ENCODE results near the gene CDIPT. TPM values are rescaled to one million over a fixed set of nuclear protein-coding genes. Genes with fewer than 3 reads are reported as not detected.
A peak's percentile ranks its signal among the peaks of the same experiment; 100 is the strongest.

Gene CDIPT
- total and polyA plus RNA-seq, 4 experiments from 2014 or later, result 76.2 to 123 (median 83.5) TPM

GRCh38 chr16:29843931-29844330, 19.1 kb downstream of the CDIPT start:
- no peak overlapping the region for H3K27ac ChIP-seq (ENCODE audit: low read depth, low read length)
- CTCF ChIA-PET (ENCODE audit: partially characterized antibody), result interaction anchor here (0.7 to 1.3 kb wide), 3 partner anchors 36 to 144 kb away, joined by 3 to 4 read pairs (median 3); no protein-coding TSS in a partner anchor

GRCh38 chr16:29842732-29843346, 20.2 kb downstream of the CDIPT start:
- Histone ChIP-seq H3K9me3 (ENCODE audit: control insufficient read depth in 1 of 2, low read length in 2 of 2) (no peaks in the 10 kb centered on the region), H3K27me3 (ENCODE audit: insufficient read depth, low read length) (no peaks in the 10 kb centered on the region), H3K4me1 (ENCODE audit: insufficient read depth, low read length) (no peaks in the 10 kb centered on the region), H3K27ac (ENCODE audit: low read depth, low read length) (no peak overlapping the region), H3K36me3 (ENCODE audit: insufficient read depth, low read length) (peaks cover 74% of the 10 kb centered on the region), H3K4me3 (ENCODE audit: low read length in 2 of 2) (no peak overlapping the region)
- H3K4me1 Mint-ChIP-seq, result peaks cover 0 to 5% (median 0%) of the 10 kb centered on the region in 4 donors
- no peaks in the 10 kb centered on the region for H3K9me3 Mint-ChIP-seq
- H3K36me3 Mint-ChIP-seq, result peaks cover 35 to 68% of the 10 kb centered on the region in 2 donors
- DNase-seq, result no peak
- no peaks in the 10 kb centered on the region for H3K27me3 Mint-ChIP-seq
- POLR2A ChIA-PET (ENCODE audit: partially characterized antibody), result interaction anchor here (0.6 to 1.8 kb wide), 6 partner anchors 16 to 141 kb away, joined by 3 to 5 read pairs (median 3); partner anchors contain the start of genes MAZ and PAGR1
- intact Hi-C loops (cut with micrococcal nuclease), result no loop called here
- peak overlapping the region in 4 of 7 donors; percentile 25 to 42 (median 32) for H3K27ac Mint-ChIP-seq
- CTCF ChIA-PET (ENCODE audit: partially characterized antibody), result interaction anchor here (1.1 to 1.3 kb wide), 2 partner anchors 35 to 143 kb away, joined by 3 to 4 read pairs; no protein-coding TSS in a partner anchor
- H3K4me3 Mint-ChIP-seq, result no peak overlapping the region

More at GRCh38 chr16:29843931-29844330, 19.1 kb downstream of the CDIPT start:
- DNase-seq, result no peak
- peaks cover 33 to 70% of the 10 kb centered on the region in 2 donors for H3K36me3 Mint-ChIP-seq
- no peak overlapping the region for H3K4me3 Mint-ChIP-seq
- no peaks in the 10 kb centered on the region for H3K9me3 Mint-ChIP-seq
- intact Hi-C loops (cut with micrococcal nuclease), result no loop called here
- POLR2A ChIA-PET (ENCODE audit: partially characterized antibody), result interaction anchor here (1.3 to 1.8 kb wide), 2 partner anchors 53 to 142 kb away, joined by 3 to 5 read pairs; partner anchors contain the start of gene KIF22
- peaks cover 6% of the 10 kb centered on the region for H3K4me1 ChIP-seq (ENCODE audit: insufficient read depth, low read length)
- peak overlapping the region in 4 of 7 donors; percentile 24 to 88 (median 62) for H3K27ac Mint-ChIP-seq
- H3K9me3 ChIP-seq (ENCODE audit: control insufficient read depth in 1 of 2, low read length in 2 of 2), result no peaks in the 10 kb centered on the region
- peaks cover 1 to 7% (median 4%) of the 10 kb centered on the region in 4 donors for H3K4me1 Mint-ChIP-seq
- H3K4me3 ChIP-seq (ENCODE audit: low read length in 2 of 2), result no peak overlapping the region
- H3K27me3 Mint-ChIP-seq, result no peaks in the 10 kb centered on the region
- H3K36me3 ChIP-seq (ENCODE audit: insufficient read depth, low read length), result peaks cover 69% of the 10 kb centered on the region
- H3K27me3 ChIP-seq (ENCODE audit: insufficient read depth, low read length), result no peaks in the 10 kb centered on the region

- H3K4me3 ChIP-seq (ENCODE audit: low read length in 2 of 2), result no peak overlapping the region
- no peak overlapping the region for H3K27ac ChIP-seq (ENCODE audit: low read depth, low read length)
- CTCF ChIA-PET (ENCODE audit: partially characterized antibody), result interaction anchor here (1.0 to 1.7 kb wide), 3 partner anchors 14 to 142 kb away, joined by 3 to 5 read pairs (median 3); no protein-coding TSS in a partner anchor
- no peaks in the 10 kb centered on the region for H3K9me3 ChIP-seq (ENCODE audit: control insufficient read depth in 1 of 2, low read length in 2 of 2)
- intact Hi-C loops (cut with micrococcal nuclease), result no loop called here
- H3K36me3 Mint-ChIP-seq, result peaks cover 40 to 73% of the 10 kb centered on the region in 2 donors
- H3K4me1 ChIP-seq (ENCODE audit: insufficient read depth, low read length), result no peaks in the 10 kb centered on the region
- peak in 1 of 5 donors; percentile 11 for DNase-seq
- H3K27me3 ChIP-seq (ENCODE audit: insufficient read depth, low read length), result no peaks in the 10 kb centered on the region
- H3K36me3 ChIP-seq (ENCODE audit: insufficient read depth, low read length), result peaks cover 72% of the 10 kb centered on the region
- H3K4me1 Mint-ChIP-seq, result peaks cover 0 to 3% (median 0%) of the 10 kb centered on the region in 4 donors
- peak overlapping the region in 2 of 7 donors; percentile 35 to 68 for H3K27ac Mint-ChIP-seq
- H3K27me3 Mint-ChIP-seq, result no peaks in the 10 kb centered on the region
- POLR2A ChIA-PET (ENCODE audit: partially characterized antibody), result interaction anchor here (0.6 to 1.2 kb wide), 4 partner anchors 25 to 177 kb away, joined by 3 to 5 read pairs (median 4); partner anchors contain the start of gene PAGR1
- H3K4me3 Mint-ChIP-seq, result no peak overlapping the region
- H3K9me3 Mint-ChIP-seq, result no peaks in the 10 kb centered on the region
These were observed 21.4 kb downstream of the CDIPT start for GRCh38 chr16:29841631-29842030.

- H3K27ac ChIP-seq (ENCODE audit: low read depth, low read length), result no peak overlapping the region
- no peak for DNase-seq
- CTCF ChIA-PET (ENCODE audit: partially characterized antibody), result interaction anchor here (1.4 to 3.1 kb wide), 2 partner anchors 8 to 23 kb away, joined by 4 to 18 read pairs; no protein-coding TSS in a partner anchor
- intact Hi-C loops (cut with micrococcal nuclease), result no loop called here
- POLR2A ChIA-PET (ENCODE audit: partially characterized antibody), result interaction anchor here (1.0 to 1.2 kb wide), 2 partner anchors 8 to 17 kb away, joined by 3 read pairs; no protein-coding TSS in a partner anchor
- H3K4me3 Mint-ChIP-seq, result no peak overlapping the region
- H3K27me3 Mint-ChIP-seq, result no peaks in the 10 kb centered on the region
- H3K4me1 Mint-ChIP-seq, result peaks cover 0 to 3% (median 0%) of the 10 kb centered on the region in 4 donors
- peaks cover 69% of the 10 kb centered on the region for H3K36me3 ChIP-seq (ENCODE audit: insufficient read depth, low read length)
- no peaks in the 10 kb centered on the region for H3K9me3 Mint-ChIP-seq
- peak overlapping the region in 4 of 7 donors; percentile 42 to 79 (median 60) for H3K27ac Mint-ChIP-seq
- H3K9me3 ChIP-seq (ENCODE audit: control insufficient read depth in 1 of 2, low read length in 2 of 2), result no peaks in the 10 kb centered on the region
- peaks cover 39 to 76% of the 10 kb centered on the region in 2 donors for H3K36me3 Mint-ChIP-seq
- H3K4me3 ChIP-seq (ENCODE audit: low read length in 2 of 2), result no peak overlapping the region
- H3K27me3 ChIP-seq (ENCODE audit: insufficient read depth, low read length), result no peaks in the 10 kb centered on the region
- H3K4me1 ChIP-seq (ENCODE audit: insufficient read depth, low read length), result no peaks in the 10 kb centered on the region
These were observed 22.8 kb downstream of the CDIPT start for GRCh38 chr16:29840240-29840639.

- Histone ChIP-seq H3K4me1 (ENCODE audit: insufficient read depth, low read length) (no peaks in the 10 kb centered on the region), H3K9me3 (ENCODE audit: control insufficient read depth in 1 of 2, low read length in 2 of 2) (no peaks in the 10 kb centered on the region), H3K27me3 (ENCODE audit: insufficient read depth, low read length) (no peaks in the 10 kb centered on the region), H3K27ac (ENCODE audit: low read depth, low read length) (no peak overlapping the region), H3K4me3 (ENCODE audit: low read length in 2 of 2) (no peak overlapping the region), H3K36me3 (ENCODE audit: insufficient read depth, low read length) (peaks cover 70% of the 10 kb centered on the region)
- DNase-seq, result no peak
- ChIA-PET CTCF (ENCODE audit: partially characterized antibody) (interaction anchor here (0.9 to 3.1 kb wide), 4 partner anchors 9 to 140 kb away, joined by 4 to 18 read pairs (median 4); partner anchors contain the start of gene MVP), POLR2A (ENCODE audit: partially characterized antibody) (interaction anchor here (1.0 to 1.2 kb wide), 2 partner anchors 9 to 18 kb away, joined by 3 read pairs; no protein-coding TSS in a partner anchor)
- peaks cover 37 to 73% of the 10 kb centered on the region in 2 donors for H3K36me3 Mint-ChIP-seq
- no peak overlapping the region for H3K27ac Mint-ChIP-seq
- H3K4me1 Mint-ChIP-seq, result peaks cover 0 to 3% (median 0%) of the 10 kb centered on the region in 4 donors
- intact Hi-C loops (cut with micrococcal nuclease), result no loop called here
- H3K27me3 Mint-ChIP-seq, result no peaks in the 10 kb centered on the region
- no peak overlapping the region for H3K4me3 Mint-ChIP-seq
- H3K9me3 Mint-ChIP-seq, result no peaks in the 10 kb centered on the region
These were observed 23.2 kb downstream of the CDIPT start for GRCh38 chr16:29839822-29840221.

GRCh38 chr16:29837841-29838240, 25.2 kb downstream of the CDIPT start:
- Mint-ChIP-seq H3K4me3 (no peak overlapping the region), H3K27me3 (no peaks in the 10 kb centered on the region), H3K27ac (no peak overlapping the region), H3K9me3 (no peaks in the 10 kb centered on the region), H3K36me3 (peaks cover 40 to 67% of the 10 kb centered on the region in 2 donors), H3K4me1 (peaks cover 0 to 3% (median under 1%) of the 10 kb centered on the region in 4 donors)
- Histone ChIP-seq H3K27ac (ENCODE audit: low read depth, low read length) (no peak overlapping the region), H3K9me3 (ENCODE audit: control insufficient read depth in 1 of 2, low read length in 2 of 2) (no peaks in the 10 kb centered on the region), H3K27me3 (ENCODE audit: insufficient read depth, low read length) (no peaks in the 10 kb centered on the region), H3K4me1 (ENCODE audit: insufficient read depth, low read length) (no peaks in the 10 kb centered on the region), H3K4me3 (ENCODE audit: low read length in 2 of 2) (no peak overlapping the region), H3K36me3 (ENCODE audit: insufficient read depth, low read length) (peaks cover 68% of the 10 kb centered on the region)
- ChIA-PET POLR2A (ENCODE audit: partially characterized antibody) (interaction anchor here (0.6 to 1.5 kb wide), 3 partner anchors 10 to 30 kb away, joined by 3 to 9 read pairs (median 3); no protein-coding TSS in a partner anchor), CTCF (ENCODE audit: partially characterized antibody) (interaction anchor here (1.0 to 3.1 kb wide), 2 partner anchors 8 to 11 kb away, joined by 3 to 18 read pairs; no protein-coding TSS in a partner anchor)
- no peak for DNase-seq
- intact Hi-C loops (cut with micrococcal nuclease), result no loop called here

- no peaks in the 10 kb centered on the region for H3K9me3 ChIP-seq (ENCODE audit: control insufficient read depth in 1 of 2, low read length in 2 of 2)
- ChIA-PET CTCF (ENCODE audit: partially characterized antibody) (interaction anchor here (0.6 to 0.7 kb wide), 2 partner anchors 10 to 36 kb away, joined by 3 read pairs; no protein-coding TSS in a partner anchor), POLR2A (ENCODE audit: partially characterized antibody) (interaction anchor here (0.6 kb wide), 1 partner anchor 98 kb away, joined by 3 read pairs; no protein-coding TSS in a partner anchor)
- H3K4me1 ChIP-seq (ENCODE audit: insufficient read depth, low read length), result no peaks in the 10 kb centered on the region
- H3K4me3 ChIP-seq (ENCODE audit: low read length in 2 of 2), result no peak overlapping the region
- peak in 1 of 5 donors; percentile 9 for DNase-seq
- peaks cover 62% of the 10 kb centered on the region for H3K36me3 ChIP-seq (ENCODE audit: insufficient read depth, low read length)
- H3K27me3 ChIP-seq (ENCODE audit: insufficient read depth, low read length), result no peaks in the 10 kb centered on the region
- no peak overlapping the region for H3K27ac ChIP-seq (ENCODE audit: low read depth, low read length)
- no peak overlapping the region for H3K27ac Mint-ChIP-seq
- peaks cover 41 to 65% of the 10 kb centered on the region in 2 donors for H3K36me3 Mint-ChIP-seq
- intact Hi-C loops (cut with micrococcal nuclease), result no loop called here
- peaks cover 0 to 7% (median 5%) of the 10 kb centered on the region in 4 donors for H3K4me1 Mint-ChIP-seq
- H3K27me3 Mint-ChIP-seq, result no peaks in the 10 kb centered on the region
- no peaks in the 10 kb centered on the region for H3K9me3 Mint-ChIP-seq
- no peak overlapping the region for H3K4me3 Mint-ChIP-seq
These were observed 26.4 kb downstream of the CDIPT start for GRCh38 chr16:29836623-29837022.

Data from CD4-positive, alpha-beta memory T cell (primary cell).